Measurements from ENCODE around the gene PTGFRN. TPM values are rescaled to one million over a fixed set of nuclear protein-coding genes. Genes with fewer than 3 reads are reported as not detected.

Gene PTGFRN
- total RNA-seq, 1 donor from 2014 or later, result 52.9 TPM

DNA sequence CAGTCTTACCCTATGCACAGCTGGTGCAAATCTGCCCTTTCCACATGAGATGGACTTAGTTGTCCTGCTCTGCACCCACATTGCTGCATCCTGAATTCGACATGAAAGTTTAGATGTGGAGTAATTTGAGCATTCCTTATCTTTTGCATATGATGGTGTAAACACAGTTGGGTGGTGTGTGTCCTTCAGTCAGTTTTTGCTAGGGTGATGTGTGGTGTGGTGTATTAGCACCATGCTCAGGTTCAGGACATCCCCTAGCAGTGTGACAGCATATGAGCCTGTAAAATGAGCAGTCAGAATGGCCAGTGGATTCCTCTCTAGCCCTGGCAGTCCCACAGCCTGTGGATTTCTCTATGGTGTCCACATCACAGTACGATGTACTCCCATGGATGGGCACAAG, 49.3 kb downstream of the PTGFRN start:
- Mint-ChIP-seq H3K27ac (ENCODE audit: unreplicated experiment) (no peak overlapping the region), H3K4me1 (ENCODE audit: unreplicated experiment) (no peaks in the 10 kb centered on the region), H3K27me3 (ENCODE audit: unreplicated experiment) (no peaks in the 10 kb centered on the region), H3K36me3 (ENCODE audit: unreplicated experiment) (no peaks in the 10 kb centered on the region), H3K9me3 (ENCODE audit: unreplicated experiment) (no peaks in the 10 kb centered on the region), H3K4me3 (ENCODE audit: unreplicated experiment) (no peak overlapping the region)
- DNase-seq (ENCODE audit: extremely low spot score, unreplicated experiment), result no peak
- TF ChIP-seq, protein P1, sequence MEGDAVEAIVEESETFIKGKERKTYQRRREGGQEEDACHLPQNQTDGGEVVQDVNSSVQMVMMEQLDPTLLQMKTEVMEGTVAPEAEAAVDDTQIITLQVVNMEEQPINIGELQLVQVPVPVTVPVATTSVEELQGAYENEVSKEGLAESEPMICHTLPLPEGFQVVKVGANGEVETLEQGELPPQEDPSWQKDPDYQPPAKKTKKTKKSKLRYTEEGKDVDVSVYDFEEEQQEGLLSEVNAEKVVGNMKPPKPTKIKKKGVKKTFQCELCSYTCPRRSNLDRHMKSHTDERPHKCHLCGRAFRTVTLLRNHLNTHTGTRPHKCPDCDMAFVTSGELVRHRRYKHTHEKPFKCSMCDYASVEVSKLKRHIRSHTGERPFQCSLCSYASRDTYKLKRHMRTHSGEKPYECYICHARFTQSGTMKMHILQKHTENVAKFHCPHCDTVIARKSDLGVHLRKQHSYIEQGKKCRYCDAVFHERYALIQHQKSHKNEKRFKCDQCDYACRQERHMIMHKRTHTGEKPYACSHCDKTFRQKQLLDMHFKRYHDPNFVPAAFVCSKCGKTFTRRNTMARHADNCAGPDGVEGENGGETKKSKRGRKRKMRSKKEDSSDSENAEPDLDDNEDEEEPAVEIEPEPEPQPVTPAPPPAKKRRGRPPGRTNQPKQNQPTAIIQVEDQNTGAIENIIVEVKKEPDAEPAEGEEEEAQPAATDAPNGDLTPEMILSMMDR (IDR thresholded peaks at IDR 0.05), result no peak

GRCh38 chr1:116961606-116962005, 51.9 kb downstream of the PTGFRN start:
- TF ChIP-seq, protein P1 (IDR thresholded peaks at IDR 0.05), result no peak
- Mint-ChIP-seq H3K36me3 (ENCODE audit: unreplicated experiment) (no peaks in the 10 kb centered on the region), H3K9me3 (ENCODE audit: unreplicated experiment) (no peaks in the 10 kb centered on the region), H3K4me1 (ENCODE audit: unreplicated experiment) (no peaks in the 10 kb centered on the region), H3K27me3 (ENCODE audit: unreplicated experiment) (no peaks in the 10 kb centered on the region), H3K4me3 (ENCODE audit: unreplicated experiment) (no peak overlapping the region), H3K27ac (ENCODE audit: unreplicated experiment) (no peak overlapping the region)
- no peak for DNase-seq (ENCODE audit: extremely low spot score, unreplicated experiment)

DNA sequence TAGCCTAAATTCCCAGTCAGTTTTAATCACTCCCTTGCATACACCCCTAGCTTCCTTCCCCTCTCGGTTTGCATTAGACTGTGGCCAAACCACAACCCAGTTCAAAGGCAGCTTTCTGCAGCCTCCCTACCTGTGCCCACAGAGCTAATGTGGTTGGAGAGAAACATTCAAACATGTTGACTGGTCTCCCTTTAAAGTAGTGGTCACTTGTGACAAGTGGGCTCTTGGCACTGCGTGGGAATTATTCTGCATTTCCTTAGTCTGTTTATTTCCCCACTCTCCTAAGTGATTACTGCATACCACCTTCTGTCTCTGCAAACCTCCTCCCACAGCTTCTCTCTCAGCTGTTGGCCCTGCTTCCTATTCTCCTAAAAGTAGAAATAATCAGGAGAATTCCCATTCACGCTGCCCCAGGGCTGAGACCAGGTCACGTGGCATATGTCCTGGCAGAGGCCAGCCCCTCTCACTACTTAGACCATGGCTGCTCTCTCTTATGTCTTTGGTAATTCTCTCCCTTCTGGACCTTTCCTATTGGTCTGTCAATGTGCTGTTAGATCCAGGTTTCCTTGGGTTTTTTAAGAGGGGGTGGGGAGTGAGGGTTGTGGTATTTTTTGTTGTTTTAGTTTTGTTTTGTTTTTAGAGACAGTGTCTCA, 53.4 kb downstream of the PTGFRN start:
- no peak overlapping the region for H3K4me3 Mint-ChIP-seq (ENCODE audit: unreplicated experiment)
- peaks cover 2% of the 10 kb centered on the region for H3K36me3 Mint-ChIP-seq (ENCODE audit: unreplicated experiment)
- H3K27me3 Mint-ChIP-seq (ENCODE audit: unreplicated experiment), result no peaks in the 10 kb centered on the region
- TF ChIP-seq, protein P1 (IDR thresholded peaks at IDR 0.05), result no peak
- H3K4me1 Mint-ChIP-seq (ENCODE audit: unreplicated experiment), result no peaks in the 10 kb centered on the region
- no peak overlapping the region for H3K27ac Mint-ChIP-seq (ENCODE audit: unreplicated experiment)
- H3K9me3 Mint-ChIP-seq (ENCODE audit: unreplicated experiment), result no peaks in the 10 kb centered on the region
- no peak for DNase-seq (ENCODE audit: extremely low spot score, unreplicated experiment)

DNA sequence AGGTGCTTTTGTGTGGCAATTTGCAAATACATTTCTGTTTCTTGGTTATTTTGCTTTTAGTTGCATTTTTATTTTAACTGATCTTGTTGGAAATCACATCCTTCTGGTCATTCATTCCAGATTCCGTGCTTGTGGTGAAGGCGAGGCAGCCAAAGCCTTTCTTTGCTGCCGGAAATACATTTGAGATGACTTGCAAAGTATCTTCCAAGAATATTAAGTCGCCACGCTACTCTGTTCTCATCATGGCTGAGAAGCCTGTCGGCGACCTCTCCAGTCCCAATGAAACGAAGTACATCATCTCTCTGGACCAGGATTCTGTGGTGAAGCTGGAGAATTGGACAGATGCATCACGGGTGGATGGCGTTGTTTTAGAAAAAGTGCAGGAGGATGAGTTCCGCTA, 57.1 kb downstream of the PTGFRN start:
- no peak for DNase-seq (ENCODE audit: extremely low spot score, unreplicated experiment)
- Mint-ChIP-seq H3K27me3 (ENCODE audit: unreplicated experiment) (no peaks in the 10 kb centered on the region), H3K4me3 (ENCODE audit: unreplicated experiment) (no peak overlapping the region), H3K4me1 (ENCODE audit: unreplicated experiment) (no peaks in the 10 kb centered on the region), H3K36me3 (ENCODE audit: unreplicated experiment) (peaks cover 13% of the 10 kb centered on the region), H3K9me3 (ENCODE audit: unreplicated experiment) (peaks cover 7% of the 10 kb centered on the region), H3K27ac (ENCODE audit: unreplicated experiment) (no peak overlapping the region)
- TF ChIP-seq, protein P1 (IDR thresholded peaks at IDR 0.05), result no peak

DNA sequence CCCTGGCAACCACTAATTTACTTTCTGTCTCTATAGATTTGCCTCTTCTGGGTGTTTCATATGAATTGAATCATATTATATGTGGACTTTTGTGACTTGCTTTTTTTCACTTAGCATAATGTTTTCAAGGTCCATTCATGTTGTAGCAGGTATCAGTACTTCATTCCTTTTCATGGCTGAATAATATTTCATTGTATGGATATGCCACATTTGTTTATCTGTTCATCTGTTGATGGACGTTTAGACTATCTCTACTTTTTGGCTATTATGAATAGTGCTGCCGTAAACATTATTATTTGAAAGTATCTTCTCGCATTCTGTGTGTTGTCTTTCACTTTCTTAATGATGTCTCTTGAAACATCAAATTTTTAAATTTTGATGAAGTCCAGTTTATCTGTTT, 59.0 kb downstream of the PTGFRN start:
- Mint-ChIP-seq H3K27me3 (ENCODE audit: unreplicated experiment) (no peaks in the 10 kb centered on the region), H3K36me3 (ENCODE audit: unreplicated experiment) (peaks cover 13% of the 10 kb centered on the region), H3K27ac (ENCODE audit: unreplicated experiment) (no peak overlapping the region), H3K4me1 (ENCODE audit: unreplicated experiment) (peaks cover 12% of the 10 kb centered on the region), H3K9me3 (ENCODE audit: unreplicated experiment) (peaks cover 7% of the 10 kb centered on the region), H3K4me3 (ENCODE audit: unreplicated experiment) (no peak overlapping the region)
- TF ChIP-seq, protein P1 (IDR thresholded peaks at IDR 0.05), result no peak
- DNase-seq (ENCODE audit: extremely low spot score, unreplicated experiment), result no peak

Measured in osteocyte (in vitro differentiated cells).